Fibroblast of pulmonary artery (primary cell): ENCODE measurements around the gene TBATA.

Experiments
- DNase-seq: peaks from one replicate; pipeline ENCODE4 v3.0.0-alpha.2; 2010; ENCODE audit warnings: low read depth
- H3K4me3 ChIP-seq: replicated peaks from 2 replicates; pipeline ENCODE4 v1.5.1; 2011; ENCODE audit warnings: low read depth, mild to moderate bottlenecking, control low read depth, low read length, moderate library complexity
- CTCF ChIP-seq: IDR thresholded peaks from 2 replicates; pipeline ENCODE4 v1.5.1; 2011; ENCODE audit warnings: mild to moderate bottlenecking, control low read depth, low read length, inconsistent platforms; ENCODE audit errors: missing control alignments

The TBATA gene

DNA sequence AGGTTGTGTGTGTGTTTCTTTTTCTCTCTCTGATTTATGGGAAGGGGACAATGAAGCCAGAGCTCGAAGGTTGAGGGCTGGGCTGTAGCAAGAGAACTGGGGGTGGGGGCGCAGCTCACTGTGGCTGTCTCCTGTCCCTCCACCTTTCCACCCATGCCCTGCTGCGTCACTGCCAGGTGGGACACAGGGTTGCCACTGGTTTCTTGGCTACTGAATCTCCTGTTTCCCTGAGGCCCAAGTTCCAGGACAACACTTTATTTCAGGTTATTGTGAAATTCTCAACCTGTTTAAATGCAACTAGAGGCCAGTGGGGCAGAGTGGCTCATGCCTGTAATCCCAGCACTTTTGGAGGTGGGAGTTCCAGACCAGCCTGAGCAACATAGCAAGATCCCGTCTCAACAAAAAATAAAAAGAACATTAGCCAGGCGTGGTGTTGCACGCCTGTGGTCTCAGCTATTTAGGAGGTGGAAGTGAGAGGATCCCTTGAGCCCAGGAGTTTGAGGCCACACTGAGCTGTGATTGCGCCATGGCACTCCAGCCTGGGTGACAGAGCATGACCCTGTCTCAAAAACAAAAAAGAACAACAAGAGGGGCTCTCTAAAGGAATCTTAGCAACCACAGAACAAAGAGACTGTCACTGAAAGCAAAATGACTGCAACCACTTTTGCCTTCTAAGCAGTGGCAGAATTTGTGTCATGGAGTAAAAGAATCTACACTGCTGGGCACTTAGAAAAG lies 22.6 kb downstream of the TBATA start:
- H3K4me3 ChIP-seq, result no peak overlapping the region
- TF ChIP-seq CTCF, result no peak
- DNase-seq, result no peak

- no peak for TF ChIP-seq CTCF
- no peak for DNase-seq
- H3K4me3 ChIP-seq, result no peak overlapping the region
Measured at GRCh38 chr10:70761727-70762350, 23.3 kb downstream of the TBATA start.

- peak; percentile 27 for TF ChIP-seq CTCF
- peak; percentile 32 for DNase-seq
Measured at GRCh38 chr10:70761031-70761601, 24.1 kb downstream of the TBATA start.

GRCh38 chr10:70760271-70760787 lies 24.8 kb downstream of the TBATA start:
- DNase-seq, result no peak
- TF ChIP-seq CTCF, result no peak
- no peak overlapping the region for H3K4me3 ChIP-seq

More at GRCh38 chr10:70761031-70761601, 24.1 kb downstream of the TBATA start:
- no peak overlapping the region for H3K4me3 ChIP-seq

DNA sequence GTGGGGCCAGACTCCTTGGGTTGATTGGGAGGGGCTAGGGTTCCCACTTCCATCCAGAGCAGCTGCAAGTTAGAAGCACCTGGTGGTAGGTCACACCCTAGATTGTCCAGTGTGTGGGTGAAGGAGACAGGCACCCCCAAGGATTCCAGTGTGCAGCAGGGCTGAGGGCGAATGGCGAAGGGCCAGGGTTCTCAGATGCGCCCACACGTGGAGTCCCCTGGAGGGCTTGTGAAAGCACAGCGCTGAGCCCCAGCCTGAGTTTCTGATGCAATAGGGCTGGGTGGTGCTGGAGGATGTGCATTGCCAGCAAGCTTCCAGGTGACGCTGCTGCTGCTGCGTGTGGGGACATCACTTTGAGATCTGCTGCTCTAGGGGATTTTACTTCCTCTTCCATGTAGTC lies 25.4 kb downstream of the TBATA start:
- no peak for TF ChIP-seq CTCF
- no peak overlapping the region for H3K4me3 ChIP-seq
- DNase-seq, result no peak

DNA sequence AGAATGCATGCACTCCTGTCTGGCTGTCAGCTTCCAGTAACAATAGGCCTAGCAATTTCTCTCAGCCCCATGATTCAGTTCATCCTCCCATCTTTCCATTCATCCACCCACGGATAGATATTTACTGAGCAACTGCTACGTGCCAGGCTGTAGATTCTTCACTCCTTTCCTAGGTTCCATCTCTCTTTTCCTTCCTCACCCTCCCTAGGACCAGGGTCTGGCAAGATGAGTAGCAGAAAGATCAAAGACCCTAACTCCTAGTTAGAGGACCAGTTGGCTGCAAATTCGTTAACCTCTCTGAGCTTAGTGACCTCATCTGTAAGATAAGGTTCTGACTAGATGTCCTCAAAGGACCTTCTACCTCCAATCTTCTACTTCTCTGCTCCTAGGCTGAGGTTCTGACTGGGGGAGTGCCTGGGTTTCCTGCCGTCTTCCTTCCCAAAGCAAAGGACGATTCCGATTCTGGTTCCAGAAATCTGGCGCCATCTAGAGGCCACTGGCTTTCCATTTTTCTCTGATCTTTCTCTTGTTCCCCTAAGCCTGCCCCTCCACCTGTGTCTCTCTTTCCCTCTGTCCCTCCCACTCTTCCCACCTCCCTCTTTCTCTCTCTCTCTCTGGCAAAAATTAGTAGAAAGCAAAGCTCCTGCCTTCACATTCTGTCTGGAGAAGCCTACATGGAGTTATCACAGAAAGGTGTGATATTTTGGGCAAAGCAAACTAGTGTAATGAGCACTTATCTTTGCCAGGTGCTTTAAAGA lies 26.2 kb downstream of the TBATA start:
- DNase-seq, result peak; percentile 77
- no peak overlapping the region for H3K4me3 ChIP-seq
- TF ChIP-seq CTCF, result peak; percentile 74
